Activated CD8-positive, alpha-beta memory T cell treated with anti-CD3 and anti-CD28 coated beads for 4 hours (primary cell): ENCODE measurements around the gene KCTD8.
"Not testable (repeated sequence)": the region's sequence is repeated elsewhere in the genome, so short reads cannot be mapped to it uniquely, and the experiment has no call there.

Source experiments
- DNase-seq, 2 donors: peaks; one replicate each; pipeline ENCODE4 v3.0.0-alpha.2; 2020; ENCODE audit warnings: low read depth in 2 of 2

KCTD8 gene

DNA sequence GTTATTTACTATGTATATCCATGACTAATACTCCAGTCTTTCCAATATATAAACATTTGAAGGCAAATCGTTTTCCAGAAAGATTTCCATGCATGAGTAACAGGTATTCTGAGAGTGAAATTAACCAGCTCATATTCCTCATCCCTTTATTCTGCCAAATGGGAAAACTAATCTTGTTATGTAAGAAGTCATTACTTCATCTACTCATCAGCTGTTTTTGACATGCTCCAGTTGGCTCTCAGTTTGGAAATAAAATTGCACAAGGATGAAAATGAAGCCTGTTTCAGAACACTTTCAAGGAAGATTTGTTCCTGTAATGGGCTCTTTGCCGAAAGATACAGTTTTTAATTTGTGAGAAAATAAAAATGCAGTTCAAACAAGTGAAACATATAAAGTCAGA, 121.9 kb downstream of the KCTD8 start:
- no peak for DNase-seq

DNA sequence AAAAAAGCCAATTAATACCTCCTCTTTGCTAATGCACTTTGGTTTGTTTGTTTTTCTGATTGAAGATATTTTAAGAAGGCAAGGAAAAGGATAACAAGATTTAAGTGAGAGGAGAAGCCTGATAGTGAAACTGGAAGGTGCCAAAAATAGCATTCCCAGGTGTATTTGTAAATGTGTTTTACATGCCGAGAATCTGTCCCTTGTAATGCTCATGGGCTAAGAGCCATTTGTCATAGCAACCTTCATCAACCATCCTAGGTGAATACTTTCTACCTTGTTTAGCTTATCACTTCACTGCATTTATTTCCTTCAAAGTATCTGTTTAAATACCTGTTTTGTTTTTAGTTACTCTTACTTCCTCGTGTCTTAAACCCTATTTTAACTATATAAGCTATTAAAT, 127.8 kb downstream of the KCTD8 start:
- no peak for DNase-seq

DNA sequence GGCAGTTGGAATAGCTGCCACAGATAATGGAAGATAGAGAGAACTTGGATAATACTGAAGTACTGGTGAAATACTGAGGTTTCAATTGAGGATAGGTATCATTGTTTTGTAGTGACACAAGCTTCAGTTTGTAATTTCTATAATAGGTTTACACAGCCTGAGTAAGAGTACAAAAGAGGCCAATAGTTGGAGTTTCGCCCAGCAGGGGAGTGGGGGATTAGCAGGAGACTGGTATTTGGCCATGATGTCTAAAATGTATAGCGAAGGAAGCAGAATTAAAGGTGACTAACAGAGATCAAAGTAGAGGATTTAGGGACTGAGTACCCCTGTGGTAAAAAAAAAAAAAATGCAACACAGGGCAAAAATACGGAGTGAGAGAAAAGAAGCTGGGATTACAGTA, 129.5 kb downstream of the KCTD8 start:
- no peak for DNase-seq

- no peak for DNase-seq
Measured at GRCh38 chr4:44313702-44314101, 134.9 kb downstream of the KCTD8 start.

DNA sequence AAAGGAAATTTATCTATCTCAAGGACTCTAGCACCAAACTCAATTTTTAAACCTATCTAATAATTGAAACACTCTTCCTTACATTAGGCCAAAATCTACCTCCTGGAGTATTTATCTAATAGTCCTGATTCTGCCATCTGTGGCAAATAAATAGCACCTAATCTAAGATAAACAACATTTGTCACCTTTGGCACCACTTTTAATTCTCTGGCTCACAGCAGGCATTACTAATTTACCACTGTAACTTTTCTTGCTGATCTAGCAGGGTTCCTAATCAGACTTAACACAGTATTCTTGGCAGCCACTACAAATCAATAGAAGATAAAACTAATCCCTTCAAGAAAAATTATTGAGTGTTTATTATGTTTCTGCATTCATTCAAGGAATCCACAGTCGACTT, 161.1 kb downstream of the KCTD8 start:
- DNase-seq = no peak

DNA sequence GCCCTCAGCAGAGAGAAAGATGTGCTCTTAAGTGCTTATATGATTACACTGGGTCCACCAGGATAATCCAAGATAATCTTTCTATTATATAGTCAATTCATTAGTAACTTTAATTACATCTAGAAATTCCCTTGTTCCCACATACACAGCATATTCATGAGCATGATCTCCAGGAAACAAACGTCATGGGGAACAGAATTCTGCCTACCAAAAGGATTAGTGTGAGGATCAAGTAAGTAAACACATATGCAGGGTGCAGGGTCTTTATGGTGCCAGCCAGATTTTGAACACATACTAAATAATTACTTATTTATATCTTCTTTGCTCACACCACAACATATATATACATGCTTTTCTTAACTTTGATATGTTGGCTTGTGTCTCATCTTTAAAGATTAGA, 169.1 kb downstream of the KCTD8 start:
- no peak for DNase-seq

DNA sequence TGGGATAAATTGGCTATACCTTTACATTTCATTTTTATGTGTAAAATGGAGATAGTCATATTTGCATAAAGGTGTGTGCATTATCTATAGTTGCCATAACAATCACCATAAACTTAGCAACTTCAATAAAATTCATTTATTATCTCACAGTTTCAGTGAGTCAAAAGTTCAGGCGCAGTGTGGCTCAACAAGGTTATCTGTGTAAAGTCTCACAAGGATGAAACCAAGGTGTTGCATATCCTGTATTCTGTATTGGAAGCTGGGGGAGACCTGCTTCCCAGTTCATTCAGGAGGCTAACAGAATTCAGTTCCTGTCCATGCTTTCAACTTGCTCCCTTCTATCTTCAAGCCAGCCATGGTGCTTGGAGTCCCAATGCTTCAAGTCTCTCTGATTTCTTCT, 169.5 kb downstream of the KCTD8 start:
- DNase-seq = no peak

GRCh38 chr4:44257461-44257860, 191.1 kb downstream of the KCTD8 start:
- no peak for DNase-seq

DNA sequence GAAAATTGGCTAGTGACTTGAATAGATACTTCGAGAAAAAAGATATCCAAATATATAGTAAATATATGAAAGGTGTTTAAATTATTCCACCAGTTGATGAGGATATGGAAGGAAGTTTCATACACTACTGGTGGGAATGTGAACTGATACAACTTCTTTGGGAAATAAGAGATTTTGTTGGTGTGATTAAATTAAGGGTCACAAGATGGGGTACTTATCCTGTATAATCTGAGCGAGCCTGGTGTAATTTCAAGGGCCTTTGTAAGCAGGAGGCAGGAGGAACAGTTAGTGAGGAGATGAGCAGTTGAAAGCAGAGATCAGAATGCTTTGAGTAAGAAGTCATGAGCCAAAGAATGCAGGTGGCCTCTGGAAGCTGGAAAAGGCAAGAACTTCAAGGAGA, 192.2 kb downstream of the KCTD8 start:
- no peak for DNase-seq

GRCh38 chr4:44237643-44238042, 211.0 kb downstream of the KCTD8 start:
- no peak for DNase-seq

DNA sequence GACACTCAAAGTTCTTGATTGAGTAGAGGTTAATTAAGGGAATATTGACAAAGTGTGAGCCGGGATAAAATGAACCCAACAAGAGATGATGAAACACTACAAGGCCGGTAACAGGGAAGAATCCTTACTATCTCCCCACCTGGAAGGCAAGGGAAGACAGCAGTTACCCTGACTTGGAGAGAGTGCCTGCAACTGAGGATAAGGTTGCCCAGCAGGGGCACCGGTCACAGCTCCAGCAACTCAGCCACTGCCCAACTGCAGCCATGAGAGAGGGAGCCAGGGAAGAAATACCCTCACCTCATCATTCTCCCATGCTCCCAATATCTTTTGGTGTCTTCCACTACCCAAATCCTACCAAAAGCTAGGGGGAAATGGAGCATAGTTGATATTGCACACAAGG, 212.7 kb downstream of the KCTD8 start:
- no peak for DNase-seq

DNA sequence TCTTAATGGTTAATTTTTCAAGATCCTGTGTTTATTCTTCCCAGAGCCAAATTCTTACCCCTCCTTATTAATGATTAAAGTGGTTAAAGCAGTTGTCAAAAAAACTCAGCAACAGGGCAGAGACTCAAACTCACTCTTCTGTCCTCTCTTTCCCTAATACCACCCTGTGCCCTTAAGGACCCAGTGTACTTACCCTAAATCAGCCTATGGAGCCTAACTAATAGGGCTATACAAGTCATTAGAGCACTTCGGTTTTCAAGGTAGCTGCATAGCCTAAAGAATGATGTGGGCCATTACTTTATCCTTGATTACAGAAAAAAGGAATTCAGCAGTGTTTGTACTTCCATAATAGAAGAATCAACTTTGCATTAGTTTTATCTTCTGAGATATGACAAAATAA, 216.3 kb downstream of the KCTD8 start:
- no peak for DNase-seq

GRCh38 chr4:44231006-44231405, 217.6 kb downstream of the KCTD8 start:
- DNase-seq = no peak

- DNase-seq = no peak
Measured at GRCh38 chr4:44228326-44228725, 220.3 kb downstream of the KCTD8 start.

- DNase-seq = no peak
Measured at GRCh38 chr4:44221407-44221806, 227.2 kb downstream of the KCTD8 start.

DNA sequence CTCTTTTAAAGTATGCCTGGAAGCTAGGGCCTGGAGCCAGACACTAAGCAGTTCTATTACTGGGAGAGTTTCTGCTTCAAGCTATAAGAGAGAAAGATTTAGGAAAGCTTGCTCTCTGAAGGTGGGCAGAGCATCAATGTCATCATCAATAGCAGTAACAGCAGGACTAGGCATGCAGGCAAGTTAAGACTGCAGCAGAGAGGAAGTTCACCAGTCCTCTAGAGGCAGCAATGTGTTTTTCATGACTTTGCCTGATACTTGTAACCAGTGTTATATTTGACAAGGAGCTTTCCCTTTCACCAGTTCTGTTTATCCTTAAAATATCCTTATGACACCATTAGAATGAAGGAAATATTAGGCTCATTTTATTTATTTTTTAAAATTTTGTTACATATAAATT, 237.9 kb downstream of the KCTD8 start:
- no peak for DNase-seq

DNA sequence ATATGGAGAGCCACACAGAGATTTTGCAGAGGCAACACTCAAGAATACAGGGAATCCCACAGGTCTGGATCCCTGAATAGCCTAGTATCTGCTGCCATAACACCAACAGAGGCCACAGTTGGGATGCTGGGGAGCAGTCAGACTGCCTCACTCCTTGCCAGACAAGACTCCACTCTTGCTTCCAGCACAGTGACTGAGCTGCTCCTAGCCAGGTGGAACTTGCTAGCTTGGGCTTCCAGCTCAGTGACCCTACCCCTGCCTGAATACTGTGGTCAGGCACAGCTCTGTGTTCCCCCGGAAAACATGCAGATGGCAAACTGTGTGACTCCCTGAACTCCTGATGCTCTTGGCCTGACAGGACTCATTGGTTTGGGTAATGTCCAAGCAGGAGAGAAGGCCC, 251.8 kb downstream of the KCTD8 start:
- no peak for DNase-seq

DNA sequence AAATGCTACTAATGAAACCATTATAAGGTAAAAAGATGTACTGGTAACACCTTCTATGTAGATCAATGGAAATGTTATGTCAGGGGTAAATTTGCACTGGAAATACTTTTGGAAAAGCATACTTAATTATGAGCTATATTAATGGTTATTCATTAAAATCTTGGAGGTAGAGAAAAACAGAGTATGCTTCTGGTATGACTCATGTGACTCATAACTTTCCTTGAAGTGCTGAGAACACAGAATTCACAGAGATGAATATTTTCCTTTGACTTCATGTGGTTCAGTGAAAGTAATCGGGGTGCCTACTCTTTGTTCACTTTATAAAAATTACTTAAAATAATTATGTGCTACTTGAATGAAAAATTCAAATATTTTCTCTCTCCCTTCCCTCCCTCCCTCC, 254.2 kb downstream of the KCTD8 start:
- no peak for DNase-seq

GRCh38 chr4:44186850-44187246, 261.8 kb downstream of the KCTD8 start:
- no peak for DNase-seq

DNA sequence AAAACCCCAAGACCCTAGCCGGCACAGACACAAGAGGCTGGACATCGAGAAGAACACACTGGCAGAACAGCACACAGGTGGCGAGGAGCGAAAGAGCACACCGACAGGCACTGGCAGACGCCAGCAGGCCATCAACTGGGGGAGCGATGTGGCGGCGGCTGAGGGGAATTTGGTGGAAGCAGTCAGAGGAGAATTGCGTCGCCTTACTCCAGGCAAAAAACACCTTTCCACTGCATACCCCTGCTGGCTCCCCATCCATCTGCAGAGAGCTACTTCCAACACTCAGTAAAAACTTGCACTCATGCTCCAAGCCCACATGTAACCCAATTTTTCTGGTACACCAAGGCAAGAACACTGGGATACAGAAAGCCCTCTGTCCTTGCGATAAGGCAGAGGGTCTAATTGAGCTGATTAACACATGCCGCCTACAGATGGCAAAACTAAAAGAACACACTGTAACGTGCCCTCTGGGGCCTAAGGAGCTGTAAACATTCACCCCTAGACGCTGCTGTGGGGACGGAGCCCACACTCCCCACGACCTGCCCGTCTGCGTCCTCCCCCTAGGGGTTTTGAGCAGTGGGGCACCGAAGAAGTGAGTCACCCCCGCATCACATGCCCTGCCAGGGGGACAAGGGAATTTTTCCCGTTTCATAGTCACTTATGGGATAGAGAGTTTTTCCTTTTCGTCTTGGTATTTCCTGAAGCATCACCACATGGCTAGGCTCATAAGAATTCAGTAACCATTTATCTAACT, 262.3 kb downstream of the KCTD8 start:
- no peak for DNase-seq

- not testable (repeated sequence) for DNase-seq
Measured at GRCh38 chr4:44181491-44182349, 266.9 kb downstream of the KCTD8 start.

DNA sequence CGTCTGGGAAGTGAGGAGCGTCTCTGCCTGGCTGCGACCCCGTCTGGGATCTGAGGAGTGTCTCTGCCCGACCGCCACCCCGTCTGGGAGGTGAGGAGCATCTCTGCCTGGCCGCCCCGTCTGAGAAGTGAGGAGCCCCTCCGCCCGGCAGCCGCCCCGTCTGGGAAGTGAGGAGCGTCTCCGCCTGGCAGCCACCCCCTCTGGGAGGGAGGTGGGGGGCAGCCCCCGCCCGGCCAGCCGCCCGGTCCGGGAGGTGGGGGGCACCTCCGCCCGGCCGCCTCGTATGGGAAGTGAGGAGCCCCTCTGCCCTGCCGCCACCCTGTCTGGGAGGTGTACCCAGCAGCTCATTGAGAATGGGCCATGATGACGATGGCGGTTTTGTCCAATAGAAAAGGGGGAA, 280.8 kb downstream of the KCTD8 start:
- DNase-seq = not testable (repeated sequence)

- DNase-seq = no peak
Measured at GRCh38 chr4:44165938-44166337, 282.7 kb downstream of the KCTD8 start.
